ENCODE data around the gene RNF208.
A peak's percentile ranks its signal among the peaks of the same experiment; 100 is the strongest.

Gene RNF208

DNA sequence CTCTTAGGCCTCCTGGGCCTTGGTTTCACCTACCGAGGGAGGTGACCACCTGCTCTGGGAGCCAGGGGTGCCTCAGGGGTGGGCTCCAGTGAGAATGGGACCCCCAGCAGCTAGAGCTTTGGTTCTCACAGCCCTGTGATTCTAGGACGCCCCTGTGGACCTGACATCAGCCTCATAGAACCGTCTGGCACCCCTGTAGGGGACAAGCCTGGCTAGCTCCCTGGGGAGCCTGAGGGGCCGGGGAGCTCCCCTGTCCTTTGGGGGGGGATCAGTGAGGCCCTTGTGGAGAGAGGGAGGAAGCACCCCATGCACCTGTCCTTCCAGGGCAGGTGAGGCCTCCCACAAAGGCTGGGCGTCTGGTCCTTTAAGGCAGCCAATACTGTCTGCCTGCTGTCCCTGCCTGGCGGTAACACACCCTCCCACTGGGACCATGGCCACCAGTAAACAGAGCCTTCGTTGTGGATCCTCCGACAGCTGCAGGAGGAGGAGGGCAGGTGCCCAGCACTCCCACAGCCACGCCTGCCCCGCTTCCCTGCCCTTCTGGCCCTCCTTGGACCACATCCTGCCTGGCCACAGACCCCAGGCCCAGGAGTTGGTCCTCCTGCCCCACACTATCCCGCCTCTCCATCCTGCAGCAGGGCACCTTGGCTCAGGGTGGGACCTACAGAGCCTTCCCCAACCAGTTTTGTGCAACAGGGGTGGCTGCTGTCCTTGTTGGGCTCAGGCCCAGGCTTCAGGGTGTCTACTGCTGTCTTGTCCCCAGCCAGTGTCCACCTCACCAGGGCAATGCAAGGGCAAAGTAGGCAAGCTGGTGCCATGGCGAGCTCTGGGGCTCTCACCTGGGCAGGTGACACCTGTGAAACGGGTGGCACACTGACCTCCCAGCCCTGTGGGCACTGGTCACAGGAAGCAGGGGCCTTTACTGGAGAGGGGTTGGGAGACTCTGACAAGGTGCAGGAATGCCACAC, 16.0 kb upstream of the RNF208 start:
- peak; percentile 80 to 91 for DNase-seq

DNA sequence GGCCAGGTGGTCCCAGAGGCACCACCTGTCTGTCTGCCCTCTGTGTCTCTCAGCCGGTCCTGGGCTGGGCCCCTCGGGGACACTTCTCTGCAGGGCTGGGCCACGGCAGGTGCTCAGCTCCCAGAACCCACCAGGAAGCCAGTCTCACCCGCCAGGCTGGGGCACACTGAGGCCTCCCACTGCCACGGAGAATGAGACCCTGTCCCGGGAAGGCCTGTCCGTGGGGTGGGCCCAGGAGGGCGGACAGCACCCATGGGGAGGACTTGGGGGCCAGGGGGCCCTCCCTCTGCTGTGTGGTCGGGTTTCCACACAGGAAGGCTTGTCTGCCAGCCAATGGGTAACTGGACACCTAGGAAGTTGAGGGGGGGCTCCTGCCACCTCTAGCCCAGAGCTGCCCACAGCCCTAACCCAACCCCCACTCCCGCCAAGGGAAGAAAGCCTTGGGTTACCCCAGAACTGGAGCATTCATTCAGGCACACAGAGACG, 14.9 kb upstream of the RNF208 start:
- peak in 1 of 2 experiments; percentile 60 for DNase-seq

DNA sequence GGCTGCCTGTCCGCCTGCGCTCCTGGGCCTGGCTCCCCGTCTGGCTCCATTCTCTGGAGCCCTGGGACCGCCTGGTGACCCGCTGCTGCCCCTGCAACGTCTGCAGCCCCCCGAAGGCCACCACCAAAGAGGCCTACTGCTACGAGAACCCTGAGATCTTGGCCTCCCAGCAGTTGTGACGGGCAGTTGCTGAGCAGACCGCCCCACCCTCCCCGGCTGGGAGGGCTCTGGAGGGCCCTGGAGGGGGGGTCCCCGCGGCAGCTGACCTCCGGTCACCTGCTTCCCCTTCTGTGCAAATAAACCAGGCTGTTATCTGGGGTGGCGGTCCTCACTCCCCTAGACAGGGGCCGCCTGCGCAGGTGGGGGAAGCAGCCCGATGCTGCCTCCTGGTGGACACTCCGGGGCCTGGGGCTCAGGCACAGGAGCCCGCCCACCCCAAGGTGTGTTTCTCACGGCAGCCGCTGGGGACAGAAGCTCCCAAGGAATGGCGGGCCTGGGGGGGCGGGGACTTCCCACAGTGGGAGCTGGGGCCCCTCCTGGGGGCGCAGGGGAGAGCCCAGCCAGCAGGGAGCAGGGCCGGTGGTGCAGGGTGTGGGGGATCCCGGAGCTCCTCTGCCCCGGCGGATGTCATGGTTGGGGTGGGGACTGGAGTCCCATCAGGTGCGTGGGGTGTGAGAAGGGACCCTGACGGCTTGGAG, 14.3 kb upstream of the RNF208 start:
- peak; percentile 83 to 85 for DNase-seq

DNA sequence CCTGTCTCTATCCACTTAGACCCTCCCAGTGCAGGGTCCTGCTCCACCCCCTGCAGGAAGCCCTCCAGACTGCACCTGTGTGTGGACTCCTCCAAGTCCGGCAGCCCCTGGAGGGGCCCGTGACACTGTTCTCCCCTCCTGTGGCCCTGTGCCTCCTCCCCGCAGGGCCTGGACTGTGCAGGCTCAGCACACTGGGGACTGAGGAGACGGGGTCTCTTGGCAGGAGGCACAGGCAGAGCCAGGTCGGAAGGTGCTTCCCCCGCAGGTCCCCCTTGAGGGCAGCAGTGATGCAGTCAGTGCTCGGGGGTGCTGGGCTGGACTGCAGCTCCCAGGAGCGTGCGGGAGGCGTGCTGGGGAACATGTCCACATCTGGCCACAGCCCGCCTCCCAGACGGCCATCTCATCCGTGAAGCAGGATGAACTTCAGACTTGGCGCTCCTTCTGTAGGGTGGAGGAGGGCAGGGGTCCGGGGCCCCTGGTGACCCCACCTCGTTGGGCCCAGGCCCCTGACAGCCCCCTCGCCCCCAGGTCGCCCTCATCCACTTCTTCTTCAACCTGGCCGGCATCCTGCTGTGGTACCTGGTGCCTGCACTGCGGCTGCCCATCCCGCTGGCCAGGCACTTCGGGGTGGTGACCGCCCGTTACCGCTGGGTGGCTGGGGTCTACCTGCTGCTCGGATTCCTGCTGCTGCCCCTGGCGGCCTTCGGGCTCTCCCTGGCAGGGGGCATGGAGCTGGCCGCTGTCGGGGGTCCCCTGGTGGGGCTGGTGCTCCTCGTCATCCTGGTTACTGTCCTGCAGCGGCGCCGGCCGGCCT, 13.6 kb upstream of the RNF208 start:
- DNase-seq = no peak

DNA sequence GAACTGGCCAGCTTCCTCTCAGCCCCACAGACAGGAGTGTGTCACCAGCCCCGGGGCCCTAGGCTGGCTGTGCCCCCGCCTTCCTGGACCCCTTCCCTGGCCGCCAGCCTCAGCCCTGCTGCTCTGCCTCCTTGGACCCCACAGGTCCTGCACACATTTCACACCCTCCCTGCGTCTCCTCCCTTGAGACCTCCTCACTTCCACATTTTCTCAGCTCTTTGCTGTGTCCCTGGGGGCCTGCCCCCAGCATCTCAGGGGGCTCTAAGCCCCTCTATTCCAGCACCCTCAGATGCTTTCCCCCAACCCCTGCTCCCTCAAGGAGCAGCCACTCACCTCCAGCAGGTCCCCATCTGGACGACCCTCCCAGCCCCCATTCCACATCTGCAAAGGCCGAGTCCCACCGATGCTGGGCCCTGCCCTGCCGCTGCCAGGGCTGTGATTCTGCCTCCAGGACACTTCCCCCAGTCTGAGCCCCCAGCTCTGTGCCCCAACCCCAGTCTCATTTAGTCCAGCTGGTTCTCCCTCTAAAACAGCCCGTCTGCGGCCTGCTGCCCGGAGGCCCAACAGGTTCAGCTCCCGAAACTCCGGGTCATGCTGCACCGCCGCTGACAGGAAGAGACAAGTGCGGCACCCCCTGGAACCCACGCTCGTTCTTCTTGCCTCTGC, 12.9 kb upstream of the RNF208 start:
- DNase-seq = no peak

DNA sequence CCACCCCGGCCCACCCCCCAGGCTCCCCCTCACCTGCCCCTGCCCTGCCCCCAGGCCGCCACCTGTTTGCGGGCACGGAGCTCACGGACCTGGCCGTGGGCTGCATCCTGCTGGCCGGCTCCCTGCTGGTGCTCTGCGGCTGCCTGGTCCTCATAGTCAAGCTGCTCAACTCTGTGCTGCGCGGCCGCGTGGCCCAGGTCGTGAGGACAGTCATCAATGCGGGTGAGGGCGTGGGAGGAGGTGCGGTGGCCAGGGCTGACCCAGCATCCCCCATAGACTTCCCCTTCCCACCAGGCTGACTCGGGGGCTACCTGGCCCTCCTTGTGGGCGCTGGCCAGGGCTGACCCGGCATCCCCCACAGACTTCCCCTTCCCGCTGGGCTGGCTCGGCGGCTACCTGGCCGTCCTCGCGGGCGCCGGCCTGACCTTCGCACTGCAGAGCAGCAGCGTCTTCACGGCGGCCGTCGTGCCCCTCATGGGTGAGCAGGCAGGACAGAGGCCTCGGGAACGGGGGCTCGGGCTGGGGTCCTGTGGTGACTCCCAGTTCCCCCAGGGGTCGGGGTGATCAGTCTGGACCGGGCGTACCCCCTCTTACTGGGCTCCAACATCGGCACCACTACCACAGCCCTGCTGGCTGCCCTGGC, 12.1 kb upstream of the RNF208 start:
- DNase-seq = no peak

DNA sequence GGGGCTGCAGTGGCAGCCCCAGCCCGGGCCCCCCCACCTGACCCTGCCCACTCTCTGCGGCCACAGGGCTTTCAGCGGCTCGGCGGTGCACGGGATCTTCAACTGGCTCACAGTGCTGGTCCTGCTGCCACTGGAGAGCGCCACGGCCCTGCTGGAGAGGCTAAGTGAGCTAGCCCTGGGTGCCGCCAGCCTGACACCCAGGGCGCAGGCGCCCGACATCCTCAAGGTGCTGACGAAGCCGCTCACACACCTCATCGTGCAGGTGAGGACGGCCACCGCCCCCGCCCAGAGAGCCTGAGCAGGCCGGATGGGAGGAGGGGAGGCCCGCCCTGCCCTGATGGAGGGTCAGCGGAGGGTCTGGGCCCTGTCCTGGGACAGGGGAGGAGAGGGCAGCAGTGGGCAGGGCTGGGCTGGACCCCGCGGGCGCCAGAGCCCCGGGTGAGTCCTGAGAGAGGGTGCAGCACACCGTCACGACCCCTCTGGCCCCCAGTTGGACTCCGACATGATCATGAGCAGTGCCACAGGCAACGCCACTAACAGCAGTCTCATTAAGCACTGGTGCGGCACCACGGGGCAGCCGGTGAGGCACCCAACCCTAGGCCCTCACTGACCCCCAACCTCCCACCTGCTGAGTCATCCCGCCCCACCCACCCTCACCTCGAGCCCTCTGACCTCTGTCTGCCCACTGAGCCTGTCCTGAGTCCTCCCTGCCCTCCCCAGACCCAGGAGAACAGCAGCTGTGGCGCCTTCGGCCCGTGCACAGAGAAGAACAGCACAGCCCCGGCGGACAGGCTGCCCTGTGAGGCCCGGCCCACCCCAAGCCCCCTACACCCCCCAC, 11.3 kb upstream of the RNF208 start:
- no peak for DNase-seq

DNA sequence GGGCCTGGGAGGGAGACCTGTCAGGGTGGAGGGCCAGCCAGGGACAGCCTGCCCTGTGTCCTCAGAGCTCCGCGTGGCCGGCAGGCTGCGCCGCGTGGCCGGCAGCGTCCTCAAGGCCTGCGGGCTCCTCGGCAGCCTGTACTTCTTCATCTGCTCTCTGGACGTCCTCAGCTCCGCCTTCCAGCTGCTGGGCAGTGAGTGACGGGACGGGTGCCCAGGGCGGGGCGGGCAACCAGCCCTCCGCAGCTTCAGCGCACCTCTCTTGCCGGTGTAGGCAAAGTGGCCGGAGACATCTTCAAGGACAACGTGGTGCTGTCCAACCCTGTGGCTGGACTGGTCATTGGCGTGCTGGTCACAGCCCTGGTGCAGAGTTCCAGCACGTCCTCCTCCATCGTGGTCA, 10.5 kb upstream of the RNF208 start:
- no peak for DNase-seq

DNA sequence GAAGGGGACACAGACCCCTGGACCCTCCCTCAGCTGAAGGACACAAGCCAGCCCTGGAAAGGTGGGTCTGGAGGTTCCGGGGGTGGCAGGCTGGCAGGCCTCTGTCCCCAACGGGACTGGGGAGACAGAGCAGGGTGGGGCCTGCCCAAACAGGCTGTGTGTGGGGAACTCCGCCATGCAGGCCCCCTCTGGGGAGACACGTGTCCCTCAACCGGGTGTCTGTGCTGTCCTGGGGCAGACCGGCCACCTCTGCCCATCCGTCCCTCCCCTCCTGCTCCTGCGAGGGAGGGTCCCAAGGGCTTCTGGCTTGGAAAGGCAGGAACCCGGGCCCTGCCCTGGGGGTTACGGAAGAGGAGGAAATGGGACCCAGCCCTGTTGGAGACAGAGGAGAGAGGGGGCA, 10.1 kb upstream of the RNF208 start:
- no peak for DNase-seq

DNA sequence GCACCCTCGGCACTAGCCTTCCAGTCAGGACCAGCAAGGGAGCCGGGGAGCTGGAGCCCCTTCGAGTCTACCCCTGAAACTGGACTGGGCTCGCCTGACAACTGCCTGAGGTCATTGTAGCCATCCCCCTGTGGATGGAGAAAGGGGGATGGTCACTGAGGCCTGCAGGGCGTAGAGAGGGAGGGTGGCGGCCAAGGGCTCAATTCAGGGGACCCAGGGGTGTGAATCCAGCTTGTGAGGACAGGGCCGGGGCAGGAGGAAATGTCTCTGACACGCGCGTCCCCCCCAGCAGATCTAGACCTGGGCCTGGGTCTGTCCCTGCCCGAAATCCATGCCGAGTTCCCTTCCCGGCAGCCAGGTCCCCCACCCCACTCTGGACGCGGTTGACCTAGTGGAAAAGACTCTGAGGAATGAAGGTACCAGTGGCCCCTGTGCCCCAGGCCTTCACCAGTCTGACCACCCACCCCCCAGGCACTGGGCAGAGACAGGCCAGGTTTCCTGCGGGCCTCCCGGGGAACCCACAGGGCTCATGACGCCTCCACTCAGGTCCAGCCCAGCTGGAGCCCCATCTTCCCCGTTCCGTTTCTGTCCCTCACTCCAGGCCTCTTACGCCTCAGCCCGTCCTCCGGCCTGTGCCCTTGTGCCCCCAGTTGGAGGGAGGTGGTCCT, 9.5 kb upstream of the RNF208 start:
- DNase-seq = no peak

DNA sequence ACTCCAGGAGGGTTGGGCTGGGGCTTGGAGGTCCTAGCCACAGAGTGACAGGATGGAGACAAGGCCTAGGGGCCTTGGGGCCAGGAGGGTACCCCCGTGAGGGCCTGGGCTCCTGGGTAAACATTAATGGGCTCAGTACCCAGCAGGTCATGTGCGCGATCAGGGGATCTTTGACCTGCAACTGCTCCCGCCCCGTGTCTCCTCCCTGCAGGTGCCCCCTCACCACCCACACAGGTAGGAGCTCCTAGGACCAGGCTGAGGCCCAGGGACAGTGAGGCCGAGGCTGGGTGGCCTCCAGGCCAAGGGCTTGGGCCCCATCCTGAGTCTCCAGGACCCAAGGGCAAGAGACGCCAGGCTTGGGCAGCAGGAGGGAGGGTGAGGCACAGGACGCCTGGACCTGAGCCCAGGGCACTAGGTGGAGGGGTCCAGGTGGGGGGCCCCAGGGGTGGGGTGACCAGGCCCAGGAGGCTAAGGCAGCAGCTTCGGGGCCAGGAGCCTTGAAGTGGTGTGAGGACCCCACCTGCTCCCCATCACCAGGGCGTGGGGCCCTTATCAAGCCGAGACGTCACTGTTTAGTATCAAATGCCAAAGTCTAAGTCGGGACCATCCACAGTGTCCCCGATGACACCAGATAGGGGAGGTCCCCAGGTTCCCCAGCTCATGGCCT, 8.8 kb upstream of the RNF208 start, which contains the start of gene SLC34A3:
Gene SLC34A3, plus strand, starts transcription at position 197 of the 667 bp plus-strand sequence. CDS start 802 bp downstream, outside the sequence.
- no peak for DNase-seq

DNA sequence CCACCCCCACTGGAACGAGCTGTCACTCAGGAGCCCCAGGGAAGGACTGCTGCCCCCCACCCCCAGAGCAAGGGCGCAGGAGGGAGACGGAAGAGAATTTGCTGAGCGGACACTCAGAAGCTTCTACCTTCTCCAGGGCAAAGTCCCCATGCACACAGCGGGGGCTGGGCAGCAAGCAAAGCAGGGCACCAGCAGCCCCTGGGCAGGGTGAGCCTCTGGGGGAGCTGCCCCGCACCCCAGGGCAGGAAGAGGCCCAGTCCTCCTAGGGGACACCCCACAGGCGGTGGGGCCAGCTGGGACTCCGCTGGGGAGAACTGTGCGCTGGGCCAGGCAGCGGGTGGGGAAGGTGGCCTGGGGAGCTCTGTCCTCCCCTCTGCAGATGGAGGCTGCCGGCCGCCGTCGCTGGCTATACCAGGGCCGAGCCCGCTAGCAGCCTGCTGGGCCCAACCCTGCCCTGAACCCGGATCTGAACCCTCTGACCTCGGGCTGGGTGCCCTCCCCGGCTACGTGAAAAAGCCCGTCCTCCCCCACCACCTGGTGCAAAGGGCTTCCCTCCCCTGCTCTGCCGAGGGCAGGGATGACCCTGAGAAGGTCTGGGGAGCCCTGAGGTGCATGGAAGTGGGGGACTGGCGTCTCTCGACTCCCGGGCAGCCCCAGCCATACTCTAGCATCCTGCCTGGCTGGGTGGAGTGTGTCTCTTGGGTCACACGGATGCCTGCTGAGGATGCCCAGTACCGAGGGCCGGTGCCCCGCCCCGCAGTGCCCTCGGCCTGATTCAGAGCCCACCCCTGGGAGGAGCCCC, 8.1 kb upstream of the RNF208 start:
- no peak for DNase-seq

DNA sequence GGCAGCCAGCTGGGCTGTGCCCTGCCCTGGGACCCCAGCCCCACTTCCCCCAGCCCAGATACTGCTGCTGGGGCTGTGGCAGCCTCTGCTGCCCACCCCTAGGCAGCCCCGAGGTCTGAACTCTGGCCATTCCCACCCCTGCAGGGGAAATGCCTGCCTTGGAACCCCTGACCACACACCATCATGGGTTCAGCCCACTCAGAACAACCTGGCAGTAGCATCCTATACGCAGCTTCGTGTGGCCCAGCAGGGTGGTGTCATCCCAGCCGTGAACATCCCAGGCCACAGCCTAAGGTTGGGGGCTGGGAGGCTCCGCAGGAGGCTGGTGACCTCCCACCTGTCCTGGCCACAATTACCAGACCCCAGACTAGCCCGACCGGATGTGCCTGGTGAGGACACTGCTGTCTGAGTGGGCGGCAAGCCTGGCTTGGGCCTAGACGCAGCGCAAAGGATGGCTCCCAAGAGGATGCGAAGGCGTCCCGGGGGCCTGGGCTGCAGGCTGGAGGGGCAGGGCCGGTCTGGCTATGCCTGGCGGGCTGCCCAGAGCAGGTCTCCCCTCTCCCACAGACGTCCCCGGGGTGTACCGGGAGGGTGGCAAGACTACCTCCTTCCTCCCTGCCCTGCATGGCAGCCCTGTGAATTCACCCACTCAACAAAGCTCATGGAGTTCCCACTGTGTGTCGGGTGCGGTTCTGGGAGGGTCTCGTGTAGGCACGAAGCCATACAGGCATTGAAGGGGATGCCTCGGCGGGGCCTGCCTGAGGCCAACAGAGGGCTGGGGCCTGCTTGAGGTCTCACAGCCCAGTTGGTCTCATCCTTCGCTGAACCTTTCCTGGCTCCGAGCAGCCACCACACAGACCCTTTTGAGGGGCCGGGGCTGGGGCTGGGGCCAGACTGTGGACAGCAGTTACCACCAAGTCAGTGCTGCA, 7.2 kb upstream of the RNF208 start:
- no peak for DNase-seq

DNA sequence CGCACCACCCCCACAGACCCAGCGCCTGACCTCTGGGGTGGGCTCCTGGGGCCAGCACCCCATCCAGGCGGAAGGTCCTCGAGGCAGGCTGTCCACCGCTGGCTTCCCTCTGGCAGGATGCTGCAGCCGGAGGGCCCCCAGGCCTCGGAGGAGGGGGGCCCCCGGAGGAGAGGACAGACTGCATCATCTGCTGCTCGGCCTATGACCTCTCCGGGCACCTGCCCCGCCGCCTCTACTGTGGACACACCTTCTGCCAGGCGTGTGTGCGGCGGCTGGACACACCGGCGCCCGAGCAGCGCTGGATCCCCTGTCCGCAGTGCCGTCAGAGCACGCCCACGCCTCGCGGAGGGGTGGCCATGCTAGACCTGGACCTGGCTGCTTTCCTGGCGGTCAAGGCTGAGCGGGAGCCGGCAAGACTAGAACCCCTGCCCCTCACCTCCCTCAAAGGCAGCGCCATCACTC, 6.5 kb upstream of the RNF208 start:
- no peak for DNase-seq

DNA sequence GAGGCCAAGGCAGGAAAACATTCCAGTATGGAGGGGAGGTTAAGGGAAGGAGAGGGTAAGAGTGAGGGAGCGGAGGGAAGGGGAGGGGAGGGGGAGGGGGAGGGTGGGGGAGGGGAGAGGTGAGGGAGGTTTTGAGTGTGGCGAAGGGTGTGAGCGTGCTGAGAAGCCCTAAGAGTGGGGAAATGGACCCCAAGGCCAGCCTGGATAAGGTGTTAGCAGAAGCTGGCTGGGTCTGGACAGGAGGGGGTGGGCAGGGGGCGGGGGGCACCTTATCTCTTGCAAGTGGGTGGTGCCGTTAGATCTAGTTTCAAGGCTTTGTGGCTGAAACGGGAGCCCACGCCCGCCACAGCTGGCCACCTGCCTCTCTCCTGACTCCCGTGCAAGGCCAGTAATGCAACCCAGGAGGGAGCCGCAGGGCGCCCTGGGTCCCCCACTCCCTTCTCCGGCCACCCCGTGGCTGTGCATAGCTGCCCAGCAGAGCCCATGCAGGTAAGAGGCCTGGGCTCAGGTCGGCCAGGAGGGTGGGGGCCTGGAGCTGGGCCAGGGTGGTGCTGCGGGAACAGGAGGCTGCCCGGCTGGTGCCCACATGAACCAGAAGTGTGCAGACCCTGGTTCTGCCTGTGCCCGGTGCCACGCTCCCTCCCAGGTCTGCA, 5.9 kb upstream of the RNF208 start:
- no peak for DNase-seq

DNA sequence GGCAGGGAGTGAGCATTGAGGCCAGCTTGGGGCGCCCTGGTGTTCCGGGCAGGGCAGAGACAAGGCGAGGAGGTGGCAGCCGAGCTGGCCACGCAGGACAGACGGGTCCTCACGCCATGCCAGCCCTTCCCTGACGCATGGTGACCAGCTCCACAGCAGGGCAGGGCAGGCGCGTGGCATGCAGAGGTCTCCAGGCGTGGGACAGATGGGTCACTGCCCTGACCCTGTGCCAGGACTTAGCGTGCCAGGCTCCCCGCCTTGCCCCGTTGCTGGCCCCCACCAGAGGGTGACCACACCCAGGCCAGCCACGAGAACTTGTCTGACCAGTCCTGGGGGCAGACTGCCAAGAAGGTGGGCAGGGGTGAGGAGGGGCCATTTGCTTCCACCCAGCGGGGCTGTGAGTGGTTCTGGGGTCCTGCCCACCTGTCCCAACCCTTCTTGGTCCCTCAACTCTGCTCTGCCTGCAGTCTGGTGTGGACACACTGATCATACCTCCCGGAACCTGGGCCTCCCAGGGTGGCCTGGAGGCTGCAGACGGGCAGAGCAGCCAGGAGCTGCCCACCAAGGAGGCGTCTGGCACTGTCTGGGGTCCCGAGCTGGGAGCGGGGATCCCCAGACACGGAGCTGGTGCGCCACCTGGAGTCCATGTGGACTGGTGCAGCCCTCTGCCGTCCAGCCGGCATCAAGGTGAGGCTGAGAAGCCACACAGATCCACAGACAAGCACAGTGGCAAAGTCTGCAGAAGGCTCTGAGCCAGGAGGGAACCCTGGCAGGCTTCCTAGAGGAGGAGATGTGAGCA, 5.2 kb upstream of the RNF208 start, which contains the start of gene RNF224:
Gene RNF224, plus strand, starts transcription at position 449 of the 799 bp plus-strand sequence. CDS start 834 bp downstream, outside the sequence.
- peak; percentile 71 to 73 for DNase-seq
